GM23248 (cell line): ENCODE measurements around the gene SUCNR1.

ENCODE experiments used
- EZH2 ChIP-seq: fragments of 200-600 bp; sonication (generic); IDR thresholded peaks from 2 replicates; pipeline ENCODE4 v1.6.1; 2018; ENCODE audit warnings: antibody characterized with exemption, mild to moderate bottlenecking; ENCODE audit not compliant: insufficient read depth, poor library complexity, severe bottlenecking
- EZH2phosphoT487 ChIP-seq: fragments of 200-600 bp; sonication (generic); IDR thresholded peaks from 2 replicates; pipeline ENCODE4 v1.6.1; 2018; ENCODE audit warnings: antibody characterized with exemption, moderate library complexity, mild to moderate bottlenecking, low read depth; ENCODE audit not compliant: insufficient read depth

DNA sequence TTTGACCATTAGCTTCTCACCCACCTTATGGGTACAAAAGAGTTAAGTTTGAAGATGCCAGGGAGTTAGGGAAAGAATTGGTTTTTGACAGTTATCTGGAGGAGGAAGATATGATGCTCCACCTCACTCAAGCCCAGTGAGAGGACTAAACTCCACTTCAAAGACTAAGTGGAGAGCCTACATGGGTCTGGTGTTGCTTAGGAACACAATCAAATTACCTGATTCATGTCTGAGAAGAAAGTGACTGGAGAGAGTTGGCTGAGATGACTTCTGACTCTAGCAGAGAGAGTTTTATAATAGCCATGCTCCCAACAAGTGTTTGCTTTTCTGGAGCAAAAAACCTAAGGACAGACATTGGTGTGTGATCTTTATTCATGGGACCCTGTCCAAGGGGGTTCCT is 43.3 kb downstream of the SUCNR1 start:
- TF ChIP-seq EZH2 (no peak), EZH2phosphoT487 (no peak)
